GM12872 (cell line): ENCODE data around the gene SMIM21.

Source experiments
- CTCF ChIP-seq: IDR thresholded peaks from 3 replicates; pipeline ENCODE4 v1.5.1; 2011; ENCODE audit warnings: low read depth, mild to moderate bottlenecking, low read length, moderate library complexity; ENCODE audit not compliant: insufficient read depth

The SMIM21 gene

GRCh38 chr18:75421656-75422055 lies 5.8 kb downstream of the SMIM21 start:
- TF ChIP-seq CTCF = no peak

DNA sequence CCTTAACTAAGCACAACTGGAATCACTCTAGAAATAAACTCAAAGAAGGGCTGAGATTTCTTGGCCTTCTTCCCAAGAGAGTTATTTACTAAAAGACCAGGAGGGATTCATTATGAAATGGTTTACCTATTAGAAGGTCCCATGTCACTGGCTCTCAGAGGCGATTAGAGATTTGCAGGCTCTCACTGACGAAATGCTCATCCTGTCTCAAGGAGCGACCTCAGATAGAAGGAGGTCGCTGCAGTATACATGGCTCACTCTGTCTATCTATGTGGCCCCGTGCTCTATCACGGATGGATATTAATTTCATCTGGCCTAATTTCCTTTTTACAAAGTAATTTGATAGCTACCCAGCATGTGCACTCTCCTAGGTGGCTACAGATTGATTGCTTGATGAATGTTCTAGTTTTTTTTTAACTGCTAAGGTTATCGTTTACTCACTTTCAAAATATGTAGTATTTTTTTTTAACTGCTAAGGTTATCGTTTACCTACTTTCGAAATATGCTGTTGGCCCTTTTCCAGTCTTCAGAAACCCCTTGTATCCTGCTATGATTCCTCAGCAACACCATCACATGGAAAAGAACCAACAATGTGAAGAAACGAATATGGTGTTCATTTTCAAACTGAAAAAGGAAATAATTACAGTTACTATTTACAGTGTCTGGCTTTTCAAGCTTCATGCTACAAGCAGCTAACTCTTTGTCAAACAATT lies 9.1 kb downstream of the SMIM21 start:
- no peak for TF ChIP-seq CTCF

GRCh38 chr18:75410611-75411010 lies 16.9 kb downstream of the SMIM21 start:
- TF ChIP-seq CTCF = no peak

- TF ChIP-seq CTCF = no peak
Observed at GRCh38 chr18:75409806-75410205, 17.7 kb downstream of the SMIM21 start.

DNA sequence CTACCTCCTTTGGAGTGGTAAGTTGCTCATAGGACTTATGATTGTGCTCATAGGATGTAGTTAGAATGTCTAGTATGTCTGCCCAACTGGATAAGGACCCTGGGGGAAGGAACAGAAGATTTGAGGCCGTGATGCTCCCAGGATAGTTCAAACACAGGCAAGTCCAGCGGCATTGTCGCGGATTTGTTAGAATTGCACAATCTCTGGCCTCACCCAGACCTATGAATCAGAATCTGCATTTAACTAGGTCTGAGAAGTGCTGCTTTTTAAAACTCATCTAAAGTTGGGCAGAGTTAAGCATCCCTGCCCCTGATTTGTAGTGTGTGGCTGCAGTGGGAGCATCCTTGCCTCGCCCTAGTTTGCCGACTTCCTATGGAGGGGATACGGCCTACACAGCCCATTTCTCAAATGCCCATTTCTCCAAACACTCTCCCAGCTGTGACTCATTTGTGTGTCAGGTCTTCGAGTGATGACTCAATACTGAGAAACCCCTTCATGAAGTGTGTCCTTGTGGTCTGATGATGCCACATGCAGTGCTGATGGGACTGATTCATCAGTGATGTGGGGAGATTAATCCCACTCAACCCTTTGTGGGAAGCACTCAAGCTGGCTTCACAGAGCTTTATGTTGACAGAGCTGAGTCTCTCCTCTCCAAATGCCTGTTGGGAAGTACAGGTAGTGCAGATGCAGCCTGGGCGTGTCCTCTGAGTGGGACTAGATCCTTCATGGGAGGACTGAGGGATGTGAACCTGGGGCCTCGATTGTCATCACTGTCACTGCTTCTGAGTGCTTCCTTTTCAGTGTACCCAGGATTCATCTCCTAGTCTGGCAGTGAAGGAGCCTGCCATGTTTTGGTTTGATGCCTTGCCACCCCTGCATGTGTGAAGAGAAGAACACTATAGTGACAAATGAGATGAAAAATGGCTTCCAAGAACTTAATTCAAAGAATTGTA lies 18.7 kb downstream of the SMIM21 start:
- TF ChIP-seq CTCF = no peak

GRCh38 chr18:75407468-75408437 lies 19.8 kb downstream of the SMIM21 start:
- no peak for TF ChIP-seq CTCF
